ENCODE results near the gene INPP4B.

INPP4B gene

DNA sequence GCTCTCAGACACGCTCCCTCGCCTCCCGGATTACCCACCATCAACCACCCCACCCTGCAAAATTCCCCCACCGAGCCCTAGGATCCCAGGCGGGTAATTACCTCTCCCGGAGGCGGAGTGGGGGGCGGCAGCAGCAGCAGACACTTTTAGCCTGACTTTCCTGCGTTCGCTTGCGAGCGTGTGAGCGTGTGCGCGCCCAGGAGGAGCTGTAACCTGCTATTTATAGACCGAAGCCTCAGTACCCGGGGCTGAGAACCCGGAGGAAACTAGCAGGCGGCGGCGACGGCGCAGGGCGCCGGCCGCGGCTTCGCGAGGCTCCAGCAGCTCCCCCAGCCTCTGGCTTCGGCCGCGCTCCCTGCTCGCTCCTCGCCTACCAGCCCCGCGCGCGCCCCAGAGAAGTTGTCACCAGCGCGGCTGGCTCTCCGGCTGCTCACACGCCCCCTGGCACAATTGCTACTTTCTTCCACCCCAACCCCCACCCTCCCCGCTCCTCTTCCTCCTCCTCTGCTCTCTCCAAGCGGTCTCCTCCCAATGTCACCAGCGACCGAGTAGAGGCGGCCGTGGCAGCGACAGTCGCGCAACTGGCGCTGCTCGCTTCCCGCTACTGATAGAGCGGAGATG is at the start of gene INPP4B:
INPP4B (minus strand) TSS at position 194 of the 621 bp plus-strand sequence.
- no peak for DNase-seq

DNA sequence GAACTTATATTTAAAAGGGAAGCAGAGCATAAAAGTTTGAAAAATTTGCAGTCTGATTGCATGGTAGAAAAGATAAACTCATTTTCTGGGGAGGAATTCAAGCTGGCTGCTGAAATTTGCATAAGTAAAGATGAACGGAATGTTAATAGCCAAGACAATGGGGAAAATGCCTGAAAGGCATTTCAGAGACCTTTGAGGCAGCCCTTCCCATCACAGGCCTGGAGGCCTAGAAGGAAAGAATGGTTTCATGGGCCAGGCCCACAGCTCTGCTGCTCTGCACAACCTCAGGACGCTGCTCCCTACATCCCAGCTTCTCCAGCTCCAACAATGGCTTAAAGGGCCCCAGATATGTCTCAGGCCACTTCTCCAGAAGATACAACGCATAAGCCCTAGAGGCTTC is 46.9 kb upstream of the INPP4B start:
- DNase-seq, result no peak

DNA sequence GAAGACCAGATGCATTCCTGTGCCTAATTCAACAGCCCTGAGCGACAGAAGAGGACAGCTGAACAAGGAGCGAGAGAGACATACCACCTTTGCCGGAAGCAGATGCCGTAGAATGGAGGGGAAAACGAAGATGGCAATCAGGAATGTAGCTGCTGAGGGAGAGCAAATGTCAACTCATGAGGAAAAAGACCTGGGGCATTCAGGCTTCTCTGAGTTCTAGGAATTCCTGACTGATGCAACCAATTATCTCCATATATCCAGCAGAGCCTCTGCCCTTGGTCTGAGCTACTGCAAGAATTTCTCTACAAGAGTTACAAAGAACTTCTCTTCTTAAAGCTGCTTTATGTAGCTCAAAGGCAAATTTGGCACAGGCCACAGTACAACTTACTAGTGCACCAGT is 40.5 kb upstream of the INPP4B start:
- DNase-seq, result no peak

DNA sequence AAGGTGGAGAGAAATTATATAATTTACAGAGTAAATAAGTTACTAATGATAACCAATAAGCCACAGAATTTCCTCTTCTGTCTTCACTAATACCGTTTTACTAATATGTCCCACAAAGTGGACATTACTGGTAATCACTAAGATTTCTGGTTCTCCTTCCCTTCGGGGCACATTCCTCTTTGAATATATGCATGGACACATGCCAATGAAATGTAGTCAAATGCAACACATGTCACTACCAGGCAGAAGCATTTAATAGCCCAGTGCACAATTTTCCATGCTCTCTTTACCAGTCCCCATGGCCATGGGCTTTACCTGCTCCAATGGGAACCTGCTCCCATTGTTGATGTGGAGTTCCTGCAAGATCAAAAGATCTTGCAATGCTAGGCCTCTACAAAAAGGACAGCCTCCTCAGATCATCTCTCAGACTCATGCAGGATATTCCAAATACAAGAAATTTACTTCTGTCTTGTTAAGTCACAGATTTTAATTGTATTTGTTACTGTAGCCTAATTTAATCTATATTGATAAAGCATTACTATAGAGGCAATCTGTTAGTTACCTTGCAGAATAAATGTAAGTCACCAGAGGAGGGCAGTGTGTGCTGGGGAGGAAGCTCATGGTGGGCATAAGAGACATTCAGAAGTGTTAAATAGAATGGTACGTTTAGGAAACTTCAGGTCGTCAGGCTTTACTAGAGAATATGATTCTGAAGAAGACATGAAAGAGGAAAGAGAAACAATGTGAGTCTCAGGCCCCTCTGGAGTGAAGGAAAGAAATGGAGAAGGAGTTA is 37.1 kb upstream of the INPP4B start:
- DNase-seq, result no peak

DNA sequence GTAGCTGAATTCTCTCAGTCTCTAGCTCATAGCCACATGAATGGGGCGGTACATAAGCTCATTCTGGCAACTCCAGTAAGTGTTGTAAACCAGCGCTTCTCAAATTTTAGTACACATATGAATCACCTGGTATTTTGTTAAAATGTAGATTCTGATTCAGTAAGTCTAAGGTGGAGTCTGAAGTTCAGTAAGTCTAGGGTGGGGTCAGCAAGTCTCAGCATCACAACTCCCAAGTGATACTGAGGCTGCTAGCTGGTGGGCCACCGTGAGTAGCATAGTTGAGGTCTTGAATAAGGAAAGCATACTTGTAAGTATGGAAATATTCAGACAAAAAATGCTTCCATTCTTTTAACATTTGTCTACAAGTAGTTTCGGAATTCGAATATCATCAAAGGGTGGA is 36.1 kb upstream of the INPP4B start:
- no peak for DNase-seq

DNA sequence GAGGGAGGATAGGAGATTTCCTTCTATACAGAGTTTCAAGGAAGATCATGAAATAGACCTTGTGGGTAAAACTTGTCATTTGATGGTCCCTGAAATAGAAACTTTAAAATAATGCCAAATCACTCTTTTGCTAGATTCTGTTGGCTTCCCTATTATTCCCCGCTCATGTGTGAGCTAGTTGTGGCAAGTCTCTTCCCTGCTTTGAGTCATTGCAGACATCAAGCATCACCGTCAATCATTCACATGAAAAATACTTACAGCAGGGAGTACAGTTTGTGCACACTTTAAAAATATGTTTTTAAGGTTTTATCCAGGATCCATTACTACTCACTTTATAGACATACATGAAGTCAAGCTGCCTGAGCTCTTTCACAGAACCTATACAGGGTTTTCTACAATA is 35.2 kb upstream of the INPP4B start:
- DNase-seq, result no peak

DNA sequence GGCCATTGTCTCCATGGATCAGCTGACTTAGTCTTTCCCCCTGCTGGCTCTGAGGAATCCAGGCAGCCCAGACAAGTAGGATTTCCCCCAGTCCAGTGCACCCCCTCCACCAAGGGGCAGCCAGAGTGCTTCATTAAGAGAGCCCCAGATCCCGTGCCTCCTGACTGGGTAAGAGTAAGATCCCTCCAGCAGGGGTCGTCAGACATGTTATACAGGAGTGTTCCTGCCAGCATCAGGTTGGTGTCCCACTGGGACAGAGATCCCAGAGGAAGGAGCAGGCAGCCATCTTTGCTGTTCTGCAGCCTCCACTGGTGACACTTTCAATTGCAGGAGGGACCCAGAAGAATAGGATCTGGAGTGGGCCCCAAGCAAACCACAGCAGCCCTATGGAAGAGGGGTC is 29.0 kb upstream of the INPP4B start:
- DNase-seq, result no peak

DNA sequence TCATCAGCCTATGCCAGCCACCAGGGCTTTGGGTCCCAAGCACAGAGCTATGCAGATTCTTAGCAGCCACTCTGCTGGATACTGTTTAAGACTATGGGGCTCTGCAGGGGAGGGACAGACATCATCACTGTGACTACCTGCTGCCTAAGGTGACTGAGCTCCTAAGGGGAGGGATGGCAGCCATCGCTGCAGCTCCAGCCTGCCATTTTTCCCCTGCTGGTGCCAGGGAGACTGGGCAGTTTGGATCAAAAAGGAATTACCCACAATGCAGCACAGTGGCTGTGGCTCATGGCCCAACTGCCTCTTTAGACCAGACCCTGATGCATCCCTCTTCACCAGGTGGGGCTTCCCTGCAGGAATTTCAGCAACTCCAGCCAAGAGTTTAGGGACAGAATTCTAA is 28.6 kb upstream of the INPP4B start:
- DNase-seq, result no peak

DNA sequence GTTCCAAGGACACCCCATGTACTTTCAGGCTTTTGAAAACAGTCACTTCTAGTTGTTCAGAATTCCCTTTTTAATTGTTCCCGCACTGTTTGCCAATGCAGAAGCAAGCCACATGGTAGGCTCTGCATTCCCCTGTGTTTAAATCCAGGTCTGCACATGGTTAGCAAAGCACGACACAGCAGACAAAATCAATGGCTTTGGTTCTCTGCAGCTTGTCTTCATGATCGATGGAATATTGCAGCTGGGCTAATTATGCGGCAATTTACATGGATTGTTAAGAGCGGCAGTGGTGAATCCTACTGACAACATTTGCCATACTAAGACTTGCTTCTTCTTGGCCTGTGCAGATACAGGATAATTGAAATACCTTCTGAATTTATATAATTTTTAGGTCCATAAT is 20.6 kb upstream of the INPP4B start:
- no peak for DNase-seq

DNA sequence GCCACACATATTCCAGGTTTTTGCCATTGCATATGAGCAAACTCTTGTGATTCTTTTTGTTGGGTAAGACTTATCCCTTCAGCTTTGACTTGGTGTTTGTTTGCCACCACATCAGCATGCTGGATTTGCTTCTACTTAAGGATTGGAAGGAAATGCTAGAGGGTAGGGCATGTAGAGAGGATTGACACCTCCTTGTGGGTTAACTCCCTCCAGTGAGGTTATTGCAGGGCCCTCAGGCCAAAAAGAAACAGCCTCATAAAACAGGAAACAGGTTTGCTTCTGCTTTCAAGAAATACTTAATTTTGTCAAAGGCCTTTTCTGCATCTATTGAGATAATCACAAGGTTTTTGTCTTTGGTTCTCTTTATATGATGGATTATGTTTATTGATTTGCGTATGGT is 15.2 kb upstream of the INPP4B start:
- DNase-seq, result no peak

DNA sequence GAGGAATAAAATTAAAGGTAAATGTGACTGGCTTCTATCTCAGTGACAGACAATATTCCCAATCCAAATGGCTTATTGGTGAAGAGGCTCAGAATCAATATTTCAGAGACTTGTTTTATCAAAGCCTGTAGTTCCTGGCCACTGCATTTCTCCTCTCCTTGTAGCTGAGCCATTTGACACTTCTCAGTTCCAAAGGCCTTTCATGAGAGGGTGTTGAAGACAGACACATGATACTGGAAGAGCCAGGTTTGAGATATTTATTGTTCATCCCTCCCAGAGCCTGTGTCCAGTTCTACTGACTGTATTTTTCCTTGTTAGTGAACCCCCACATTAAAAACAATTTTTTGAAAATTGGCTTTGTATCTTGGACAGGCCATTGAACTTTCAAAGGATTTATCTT is 12.9 kb upstream of the INPP4B start:
- no peak for DNase-seq

DNA sequence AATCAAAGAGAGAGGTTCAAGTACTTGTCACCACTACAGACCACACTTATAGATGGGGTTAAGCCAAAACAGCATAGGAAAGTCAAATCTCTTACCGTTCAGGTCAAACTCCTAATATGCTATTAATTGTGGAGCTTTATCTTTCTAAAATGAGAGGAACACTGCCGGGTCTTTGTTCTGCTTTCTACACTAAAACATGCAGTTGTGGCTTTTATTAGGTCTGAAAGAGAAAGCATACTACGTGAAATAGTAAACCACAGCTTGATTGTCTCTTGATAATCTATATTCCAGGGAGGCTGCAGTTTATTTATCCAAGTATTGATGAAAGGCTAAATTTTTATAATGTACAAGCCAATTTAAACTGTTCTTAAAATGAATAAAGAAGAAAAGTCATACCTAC is 12.3 kb upstream of the INPP4B start:
- DNase-seq, result no peak

DNA sequence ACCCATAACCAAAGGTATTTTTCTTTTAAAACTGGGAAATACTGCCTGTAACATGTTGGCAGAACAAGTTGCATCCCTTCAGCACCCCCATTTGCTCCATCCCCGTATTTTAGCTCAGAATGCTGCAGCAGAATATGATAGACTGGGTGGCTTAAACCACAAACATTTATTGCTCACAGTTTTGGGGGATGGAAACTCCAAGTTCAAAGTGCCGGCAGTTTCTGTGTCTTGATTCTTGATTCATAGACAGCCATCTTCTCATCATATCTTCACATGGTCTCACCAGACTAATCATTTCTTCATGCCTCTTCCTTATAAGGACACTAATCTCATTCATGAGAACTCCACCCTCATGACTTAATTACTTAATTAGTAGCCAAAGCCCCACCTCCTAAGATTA is 10.5 kb upstream of the INPP4B start:
- DNase-seq, result no peak

DNA sequence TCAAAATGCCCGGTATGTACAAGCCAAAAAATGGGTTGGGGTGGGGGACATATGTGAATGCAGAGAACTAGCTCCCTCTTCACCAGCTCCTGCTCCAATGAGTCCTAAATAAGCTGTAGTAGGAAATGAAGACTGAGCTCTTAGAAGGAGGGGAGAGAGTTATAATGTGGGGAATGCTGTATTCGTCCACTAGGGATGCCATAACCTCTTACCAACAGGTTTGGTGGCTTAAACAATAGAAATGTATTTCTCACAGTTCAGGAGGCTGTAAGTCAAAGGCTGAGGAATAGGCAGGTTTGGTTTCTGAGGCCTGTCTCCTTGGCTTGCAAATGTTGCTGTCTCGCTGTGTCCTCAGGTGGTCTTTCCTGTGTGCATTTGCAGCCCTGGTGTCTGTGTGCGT is 4.4 kb upstream of the INPP4B start:
- no peak for DNase-seq

DNA sequence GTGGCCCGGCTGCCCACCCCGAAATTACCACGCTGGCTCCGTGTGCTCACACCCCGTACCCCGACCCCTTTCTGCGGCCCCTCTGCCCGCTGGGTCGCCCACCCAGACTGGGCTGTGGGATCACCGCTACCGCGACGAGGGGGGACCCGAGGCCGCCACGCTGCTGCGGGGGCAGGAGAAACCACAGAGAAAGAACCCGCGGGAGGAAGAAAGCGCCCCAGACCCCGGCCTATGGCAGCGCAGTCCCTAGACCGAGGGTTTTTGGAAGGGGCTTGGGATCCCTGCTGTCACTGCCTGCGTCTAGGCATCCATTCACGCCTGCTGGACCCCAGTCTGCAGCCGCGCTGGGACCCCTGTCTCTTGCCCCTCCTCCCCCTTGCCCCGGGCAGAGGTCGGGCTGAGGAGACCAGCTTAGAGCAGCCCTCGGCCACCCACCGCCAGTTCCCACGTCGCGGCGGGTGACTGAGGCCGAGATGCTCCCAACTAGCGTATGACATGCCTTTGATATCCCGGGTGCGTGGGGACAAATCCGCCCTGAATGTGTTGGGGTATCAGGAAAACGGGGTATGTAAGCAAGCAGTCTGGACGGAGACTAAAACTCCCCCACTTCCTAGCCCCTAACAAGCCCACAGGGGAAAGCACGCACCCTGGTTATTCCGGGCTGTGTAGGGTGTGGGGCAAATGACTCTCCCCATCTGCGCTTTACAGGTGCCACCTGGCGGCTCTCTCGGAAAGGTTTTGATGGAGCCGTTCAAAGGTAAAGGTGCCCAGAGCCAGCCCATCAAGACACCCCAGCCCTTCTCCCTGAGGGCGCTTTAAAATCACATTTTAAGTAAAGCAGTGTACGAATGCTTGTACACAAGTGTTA is 862 bp upstream of the INPP4B start:
- DNase-seq, result no peak

DNA sequence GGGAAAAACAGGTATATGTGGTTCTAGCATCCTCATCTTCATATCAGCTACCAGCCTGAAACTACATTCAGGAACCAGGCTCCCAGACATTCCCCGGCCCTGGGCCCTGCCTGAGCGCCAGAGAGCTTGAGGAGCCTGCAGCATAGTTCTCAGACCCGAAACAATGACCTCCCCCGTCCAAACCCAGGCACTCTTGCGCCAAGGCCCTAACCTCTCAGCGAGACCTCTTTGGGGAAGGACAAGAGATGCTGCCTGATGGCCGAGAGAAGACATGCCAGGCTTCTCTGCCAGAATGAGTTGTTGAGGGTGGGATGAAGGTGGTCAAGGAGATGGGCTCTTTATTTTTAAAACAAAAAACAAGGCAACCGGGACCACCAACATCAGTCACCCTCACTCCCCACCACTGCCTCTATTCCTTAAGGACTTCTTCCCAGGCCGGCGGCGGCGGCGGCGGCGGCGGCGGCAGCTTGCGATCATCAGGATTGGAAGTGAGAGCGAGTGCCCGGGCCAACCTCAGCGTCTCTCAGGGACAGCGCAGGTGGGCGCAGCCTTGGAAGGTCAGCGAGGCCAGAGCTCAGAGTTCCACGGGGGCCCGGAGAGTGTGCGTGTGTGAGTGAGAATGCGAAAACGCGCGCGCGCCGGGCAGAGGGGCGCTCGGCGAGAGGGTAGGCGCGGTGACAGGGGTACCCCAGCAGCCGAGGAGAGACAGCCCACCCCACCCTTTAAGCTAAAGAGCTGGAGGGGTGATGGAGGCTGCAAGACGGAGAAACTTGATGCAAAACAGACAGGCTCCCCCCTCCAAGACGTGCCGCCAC is 601 bp downstream of the INPP4B start:
- DNase-seq, result no peak

DNA sequence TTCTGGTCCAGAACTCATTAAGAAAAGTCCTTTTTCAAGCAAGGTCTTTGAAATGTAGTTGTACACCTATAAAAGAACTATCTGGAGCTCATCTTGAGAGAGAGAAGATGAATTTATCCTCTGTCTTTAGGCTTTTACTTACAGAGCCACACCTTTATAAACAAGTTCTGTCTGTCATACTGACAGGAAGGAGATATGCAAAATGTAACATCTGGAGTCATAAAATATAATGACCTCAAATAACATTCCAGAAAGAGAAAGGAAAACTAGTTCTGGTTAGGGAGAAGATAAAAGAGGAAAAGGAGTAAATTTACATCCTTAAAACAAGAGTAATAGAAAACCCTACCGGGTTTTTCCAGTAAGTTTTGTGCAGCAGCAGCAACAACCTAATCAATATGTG is 1.3 kb downstream of the INPP4B start:
- DNase-seq, result no peak

DNA sequence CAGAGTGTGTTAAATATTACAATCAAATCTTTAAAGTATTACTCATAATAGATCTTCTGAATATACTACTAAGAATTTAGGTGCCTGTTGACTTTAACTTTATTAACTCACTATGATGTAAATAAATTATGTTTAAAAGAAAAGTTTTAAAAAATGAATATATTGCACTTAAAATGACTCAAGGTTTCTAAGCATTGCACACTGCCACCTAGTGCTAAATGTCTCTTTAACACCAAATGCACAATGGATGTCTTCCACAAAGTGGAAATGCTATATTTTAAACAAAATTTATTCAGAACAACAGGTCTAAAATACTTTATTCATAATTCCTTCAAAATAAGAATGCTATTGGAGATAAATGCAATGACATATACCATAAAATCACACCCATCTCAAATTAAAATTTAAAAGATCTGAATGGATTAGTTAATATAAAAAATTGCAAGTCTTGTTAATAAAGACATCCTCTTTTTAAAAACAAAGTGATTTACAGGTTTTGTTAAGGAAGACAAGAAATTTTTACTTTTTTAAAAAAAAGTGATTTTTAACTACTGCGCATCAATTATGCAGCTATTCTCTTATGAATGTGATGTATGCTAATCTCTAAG is 5.5 kb downstream of the INPP4B start:
- DNase-seq, result no peak

DNA sequence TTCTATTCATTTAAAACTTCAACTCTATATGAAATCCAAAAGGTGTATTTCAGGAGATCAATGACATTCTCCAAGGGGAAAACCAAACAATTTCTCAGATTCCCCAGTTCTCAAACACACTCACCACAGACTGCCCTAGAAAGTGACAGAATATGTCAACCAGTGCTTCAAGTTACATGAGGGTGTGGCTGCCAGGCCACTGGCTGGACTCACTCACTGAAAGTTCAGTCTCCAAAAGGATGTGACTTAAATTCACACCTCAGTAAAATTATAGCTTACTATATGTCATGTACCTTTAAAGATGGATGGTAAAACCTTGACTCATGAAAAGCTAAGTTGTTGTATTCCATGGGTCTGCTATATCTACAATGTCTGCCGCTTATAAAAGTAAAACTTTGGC is 7.3 kb downstream of the INPP4B start:
- no peak for DNase-seq

DNA sequence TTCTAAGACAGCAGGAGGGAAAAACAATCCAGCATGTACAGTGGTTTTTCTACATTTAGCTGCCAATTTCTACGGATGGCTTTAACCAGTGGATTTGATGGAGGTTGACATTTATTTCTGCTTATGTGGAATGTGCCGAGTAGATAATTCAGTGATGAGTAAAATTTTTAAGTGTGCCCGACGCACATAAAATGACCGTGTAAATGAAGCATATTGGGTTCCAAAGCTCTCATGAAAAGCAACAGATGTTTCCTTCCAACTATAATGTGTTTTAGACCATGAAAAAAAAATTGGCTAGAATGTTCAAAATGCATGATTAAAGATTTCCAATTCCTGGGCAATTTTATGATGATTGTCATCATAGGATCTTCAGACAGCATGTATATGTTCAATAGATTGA is 14.1 kb downstream of the INPP4B start:
- no peak for DNase-seq

DNA sequence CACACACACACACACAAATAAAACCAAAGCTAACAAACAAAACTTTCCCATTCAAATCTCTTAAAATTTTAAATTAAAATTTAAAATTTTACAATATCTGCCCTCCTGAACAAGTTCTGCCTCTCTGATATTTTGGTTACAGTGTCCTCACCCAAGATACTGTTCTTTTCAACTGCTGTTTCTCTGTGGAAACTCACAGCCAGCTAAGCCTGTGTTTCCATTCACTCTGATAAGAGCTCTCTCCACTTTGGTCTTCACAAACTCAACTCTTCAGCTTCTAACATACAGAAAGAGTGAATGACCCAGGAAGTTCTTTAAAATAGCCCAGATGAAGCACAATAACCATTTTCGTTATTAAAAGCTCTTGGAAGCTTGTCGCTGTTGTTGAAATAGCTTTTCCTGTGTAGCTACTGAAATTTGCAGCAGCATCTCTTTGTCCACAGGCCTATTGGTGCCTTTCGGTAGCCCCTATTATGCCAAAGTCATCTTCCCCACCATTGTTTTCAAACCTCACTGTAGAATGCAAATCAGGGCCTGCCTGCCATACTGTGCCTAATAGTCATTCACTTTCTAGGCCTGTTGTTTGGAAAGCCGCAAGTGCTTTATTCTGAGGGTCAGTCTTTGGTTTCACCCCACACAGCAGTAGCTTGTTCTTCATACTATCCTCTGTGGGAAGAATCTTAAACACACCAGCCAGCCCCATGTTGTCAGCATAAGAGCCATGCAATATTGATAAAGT is 19.4 kb downstream of the INPP4B start:
- DNase-seq, result no peak

DNA sequence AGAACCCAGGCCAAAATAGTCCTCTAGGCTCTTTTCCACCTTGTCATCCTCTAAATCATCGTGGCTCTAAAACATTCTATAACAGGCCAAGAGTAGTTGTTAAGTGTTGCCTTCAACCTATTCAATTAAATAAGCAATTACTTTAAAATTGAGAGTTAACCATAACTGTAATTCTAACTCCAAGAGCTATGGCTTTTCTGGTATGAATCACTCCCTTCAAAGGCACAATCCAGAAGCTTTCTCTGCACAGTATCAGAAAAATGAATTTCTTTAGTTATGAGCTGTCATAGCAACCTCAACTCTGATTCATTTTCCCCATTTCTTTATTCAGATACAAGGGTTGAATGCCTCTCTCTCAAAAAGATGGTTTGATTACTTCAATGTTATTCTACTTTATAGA is 21.7 kb downstream of the INPP4B start:
- DNase-seq, result no peak
